NCI-H460 (cell line): ENCODE results near the gene CFAP99. TPM values are rescaled to one million over a fixed set of nuclear protein-coding genes. Genes with fewer than 3 reads are reported as not detected.
"Not testable (repeated sequence)": the region's sequence is repeated elsewhere in the genome, so short reads cannot be mapped to it uniquely, and the experiment has no call there.

Source experiments
- DNase-seq: peaks from one replicate; pipeline ENCODE4 v3.0.0-alpha.2; 2016; ENCODE audit warnings: low read depth; ENCODE audit errors: extremely low read depth
- total RNA-seq: library from RNA; depleted of rRNA; stranded (reverse); fragments of >200 nt; shearing (Covaris generic); gene quantifications from 2 replicates; pipeline ENCODE4 v1.2.3, GENCODE V29; 2014

The CFAP99 gene
- total RNA-seq, 1 experiment from 2014 or later, result not detected

DNA sequence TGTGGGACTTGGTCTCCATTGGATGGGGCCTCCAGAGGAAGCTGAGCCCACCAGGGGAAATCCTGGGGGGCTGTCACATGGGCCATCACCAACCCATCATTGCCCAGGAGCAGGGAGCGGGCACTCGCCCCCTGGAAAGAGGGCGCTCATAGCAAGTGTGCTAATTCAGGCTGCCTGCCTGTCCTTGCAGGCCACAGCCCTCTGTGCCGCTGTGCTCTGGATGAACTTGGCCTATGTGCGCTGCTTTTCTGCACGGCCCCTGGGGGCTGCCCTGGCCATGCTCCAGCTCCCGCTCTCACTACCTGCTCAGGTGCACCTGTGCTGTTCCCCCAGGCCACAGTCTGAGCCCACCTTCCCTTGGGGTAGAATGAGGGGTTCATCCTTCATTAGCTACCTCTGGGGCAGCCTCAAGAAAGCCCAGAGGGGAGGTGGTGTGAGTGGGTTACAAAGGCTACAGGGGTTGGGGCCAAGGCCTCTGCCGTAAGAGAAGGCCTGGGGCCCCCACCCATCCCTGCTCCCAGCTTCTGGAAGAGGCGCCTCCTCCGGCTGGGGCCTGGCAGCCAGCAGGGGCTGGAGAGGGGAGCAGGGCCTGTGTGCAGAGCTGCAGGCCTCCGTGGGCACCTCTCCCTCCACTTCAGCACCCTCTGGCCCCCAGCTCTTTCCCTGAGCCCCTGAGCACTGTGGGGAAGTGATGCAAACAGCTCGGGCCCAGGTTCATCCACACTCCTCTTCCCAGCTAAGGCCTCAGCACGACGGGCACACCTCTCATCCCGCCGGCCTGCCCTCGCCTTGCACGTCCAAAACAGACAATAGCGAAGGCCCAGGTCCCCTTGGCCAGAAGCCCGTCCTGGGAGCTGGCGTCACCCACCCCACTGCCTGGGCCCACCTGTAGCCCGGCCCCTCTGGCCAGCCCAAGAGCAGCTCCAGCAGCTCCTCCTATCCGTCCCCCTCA, 8.9 kb downstream of the CFAP99 start:
- no peak for DNase-seq

DNA sequence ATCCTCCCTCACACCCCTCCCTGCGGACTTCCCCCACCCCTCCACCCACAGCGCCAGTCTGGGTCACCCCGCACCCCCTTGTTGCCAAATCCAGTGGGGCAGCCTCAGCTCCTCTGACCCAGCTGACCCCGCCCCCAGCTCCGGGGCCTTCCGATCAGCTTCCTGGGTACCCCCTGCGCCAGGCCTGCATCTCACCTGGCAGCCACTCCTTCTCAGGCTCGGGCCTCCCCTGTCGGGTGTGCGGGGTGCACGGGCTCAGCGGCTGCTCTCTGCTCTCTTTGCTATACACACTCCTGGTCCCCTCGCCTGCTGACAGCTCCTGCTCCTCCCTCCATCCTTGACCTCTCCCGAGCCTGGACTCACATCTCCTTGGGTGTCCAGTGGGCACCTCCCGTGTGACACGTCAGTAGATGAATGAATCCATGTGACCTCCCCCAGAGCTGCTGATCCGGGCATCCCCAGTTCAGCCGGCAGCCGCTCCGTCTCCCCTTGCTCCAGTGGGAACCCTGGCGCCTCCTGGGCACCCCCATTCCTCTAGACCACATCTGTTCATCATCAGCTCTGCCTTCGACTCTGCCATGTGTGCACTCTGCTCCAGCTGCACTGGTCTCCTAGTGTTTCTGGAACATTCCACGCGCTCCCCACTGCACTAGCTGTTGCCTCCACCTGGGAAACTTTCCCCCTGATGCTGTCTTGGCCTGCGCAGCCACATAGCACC, 9.9 kb downstream of the CFAP99 start:
- DNase-seq, result no peak

GRCh38 chr4:2429945-2430757, 11.4 kb downstream of the CFAP99 start:
- DNase-seq, result not testable (repeated sequence)

DNA sequence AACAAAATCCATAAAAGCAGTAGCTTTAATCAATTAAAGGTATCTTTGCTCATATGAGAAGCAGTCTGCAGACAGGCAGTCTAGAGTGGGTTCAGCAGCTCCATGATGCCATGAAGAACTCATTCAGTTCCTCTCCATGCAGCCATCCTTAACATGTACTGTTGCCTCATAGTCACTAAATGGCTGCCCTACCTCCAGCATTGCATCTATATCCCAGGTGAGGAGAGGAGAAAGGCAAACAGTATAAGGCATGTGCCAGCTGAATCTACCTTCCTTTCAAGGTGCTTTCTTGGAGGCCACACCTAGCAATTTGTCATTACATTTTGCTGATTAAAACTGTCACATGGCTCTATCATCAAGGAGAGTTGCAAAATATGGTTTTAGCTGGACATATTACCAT, 13.2 kb downstream of the CFAP99 start:
- DNase-seq, result no peak

GRCh38 chr4:2432991-2433530, 14.3 kb downstream of the CFAP99 start:
- DNase-seq, result peak; percentile 67

DNA sequence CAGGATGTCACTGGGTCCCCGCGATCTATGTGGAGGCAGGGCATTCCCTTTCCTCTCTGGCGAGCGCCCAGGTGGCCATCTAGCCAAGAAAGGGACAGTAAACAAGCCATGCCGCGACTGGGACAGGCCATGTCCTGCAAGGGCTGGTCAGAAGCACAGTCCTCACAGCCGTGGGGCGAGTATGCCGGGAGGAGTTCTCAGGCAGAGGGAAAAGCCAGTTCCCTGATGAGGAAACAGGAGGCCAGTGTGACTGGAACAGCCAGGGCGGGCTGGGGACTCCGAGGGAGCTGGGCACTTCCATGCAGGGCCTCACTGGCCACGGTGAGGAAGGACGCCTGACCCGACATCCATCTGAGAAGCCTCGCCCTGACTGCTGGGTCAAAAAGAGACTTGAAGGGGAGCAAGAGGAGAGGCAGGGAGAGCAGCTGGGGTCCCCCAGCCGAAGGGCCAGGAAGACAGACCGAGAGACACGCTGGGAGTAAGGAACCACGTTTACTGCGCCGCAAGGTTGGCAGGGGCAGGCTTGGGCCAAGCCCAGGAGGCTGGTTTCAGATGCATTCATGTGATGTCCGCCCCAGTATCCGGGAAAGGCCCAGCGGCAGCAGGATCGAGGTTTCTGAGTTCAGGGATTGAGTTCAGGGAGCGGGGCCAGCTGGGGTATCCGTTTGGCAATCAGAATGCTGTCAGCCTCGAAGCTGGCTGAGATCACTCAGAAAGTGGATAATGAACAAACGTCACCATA, 15.0 kb downstream of the CFAP99 start:
- DNase-seq, result no peak

- no peak for DNase-seq
Measured at GRCh38 chr4:2434420-2434819, 15.7 kb downstream of the CFAP99 start.

DNA sequence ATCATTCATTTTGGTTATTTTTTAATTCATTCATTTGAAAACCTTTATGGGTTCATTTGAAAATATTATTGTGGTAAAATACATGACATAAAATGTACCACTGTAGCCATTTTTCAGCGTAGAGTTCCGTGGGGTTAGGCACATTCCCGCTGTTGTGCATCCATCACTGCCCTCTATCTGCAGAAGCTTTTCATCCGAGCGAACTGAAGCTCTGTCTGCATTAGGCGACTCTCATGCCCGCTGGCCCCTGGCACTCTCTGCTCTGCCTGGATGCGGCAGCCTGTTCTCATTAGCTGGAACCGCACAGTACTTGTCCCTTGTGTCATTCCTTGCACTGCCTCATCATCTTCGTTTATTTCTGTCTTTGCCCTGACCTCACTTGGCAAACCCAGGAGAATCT, 17.5 kb downstream of the CFAP99 start:
- DNase-seq, result peak; percentile 39

GRCh38 chr4:2436761-2437474, 18.2 kb downstream of the CFAP99 start:
- DNase-seq, result no peak

- DNase-seq, result no peak
Measured at GRCh38 chr4:2437475-2438215, 18.9 kb downstream of the CFAP99 start.

DNA sequence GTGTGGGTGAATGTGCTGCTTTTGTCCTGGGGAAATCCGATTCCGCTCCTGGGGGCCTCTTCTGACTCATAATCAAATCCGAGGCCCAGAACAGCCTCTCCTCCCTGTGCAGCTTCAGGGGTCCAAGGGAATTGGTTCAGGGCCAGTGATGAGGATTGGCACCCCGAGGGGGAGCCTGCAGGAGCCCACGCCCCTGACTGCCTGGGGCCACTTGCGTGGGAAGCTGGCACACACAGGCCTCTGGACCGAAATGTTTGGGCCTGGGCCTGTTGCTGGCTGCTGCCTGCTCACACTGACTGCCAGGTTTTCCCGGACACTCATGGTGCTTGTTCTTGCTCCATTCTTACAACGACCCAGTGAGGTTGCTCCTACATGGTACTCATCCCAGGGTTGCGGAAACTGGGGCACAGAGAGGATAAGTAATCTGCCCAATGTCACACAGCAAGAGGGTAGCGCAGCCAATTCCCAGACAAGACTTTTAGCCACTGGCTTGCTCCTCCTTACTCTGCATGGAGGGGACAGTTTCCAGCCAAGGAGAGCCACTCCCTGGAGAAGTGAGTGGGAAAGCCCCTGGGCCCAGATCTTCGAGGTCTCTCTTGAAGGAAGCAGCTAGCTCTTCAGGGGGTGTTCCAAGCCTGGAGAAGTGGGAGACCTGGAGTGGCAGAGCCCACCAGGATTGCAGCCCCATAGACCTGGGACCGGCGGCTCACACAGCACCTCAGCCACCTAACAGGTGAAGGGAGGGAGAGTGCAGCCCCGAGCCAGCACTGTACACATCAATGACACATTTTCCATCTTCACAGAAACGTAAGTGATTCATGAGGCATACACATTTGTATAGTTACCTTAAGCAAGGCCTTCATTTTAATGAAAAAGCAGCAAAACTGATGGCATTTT, 20.3 kb downstream of the CFAP99 start:
- no peak for DNase-seq

DNA sequence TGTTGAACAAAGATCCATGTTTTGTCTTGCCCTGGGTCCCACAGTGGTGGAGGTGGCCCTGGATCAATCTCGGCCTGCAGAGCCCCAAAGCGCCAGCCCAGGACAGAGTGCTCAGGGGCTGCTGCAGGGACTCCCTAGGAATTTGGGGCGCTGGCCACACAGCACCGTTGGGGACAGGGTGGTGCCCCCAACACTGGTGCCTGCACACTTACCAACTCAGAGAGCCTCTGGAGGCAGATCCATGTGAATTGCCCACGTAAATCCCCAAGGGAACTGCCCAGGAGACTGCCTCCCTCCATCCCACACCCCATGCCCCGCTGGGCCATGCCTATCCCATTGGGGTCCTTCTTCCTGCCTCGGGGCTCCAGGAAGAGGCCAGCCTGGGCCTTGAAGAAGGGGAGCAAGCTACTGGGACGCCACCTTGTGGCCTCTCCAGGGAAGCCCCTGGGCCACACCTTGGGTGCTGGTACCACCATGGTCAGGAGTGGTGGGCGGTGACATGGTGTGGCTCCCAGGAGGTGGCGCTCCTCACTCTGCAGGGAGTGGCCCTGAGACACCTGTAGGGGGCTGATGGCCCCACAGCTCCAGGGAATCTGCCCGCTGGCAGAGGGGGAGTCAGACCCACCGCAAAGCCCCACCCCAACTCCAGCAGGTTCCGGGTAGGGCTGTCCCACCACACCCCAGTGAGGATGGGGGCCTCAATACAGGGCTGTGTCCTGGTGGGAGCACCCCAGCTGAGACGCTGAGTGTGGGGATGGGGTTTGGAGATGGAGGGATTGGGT, 22.8 kb downstream of the CFAP99 start:
- peak; percentile 56 for DNase-seq

DNA sequence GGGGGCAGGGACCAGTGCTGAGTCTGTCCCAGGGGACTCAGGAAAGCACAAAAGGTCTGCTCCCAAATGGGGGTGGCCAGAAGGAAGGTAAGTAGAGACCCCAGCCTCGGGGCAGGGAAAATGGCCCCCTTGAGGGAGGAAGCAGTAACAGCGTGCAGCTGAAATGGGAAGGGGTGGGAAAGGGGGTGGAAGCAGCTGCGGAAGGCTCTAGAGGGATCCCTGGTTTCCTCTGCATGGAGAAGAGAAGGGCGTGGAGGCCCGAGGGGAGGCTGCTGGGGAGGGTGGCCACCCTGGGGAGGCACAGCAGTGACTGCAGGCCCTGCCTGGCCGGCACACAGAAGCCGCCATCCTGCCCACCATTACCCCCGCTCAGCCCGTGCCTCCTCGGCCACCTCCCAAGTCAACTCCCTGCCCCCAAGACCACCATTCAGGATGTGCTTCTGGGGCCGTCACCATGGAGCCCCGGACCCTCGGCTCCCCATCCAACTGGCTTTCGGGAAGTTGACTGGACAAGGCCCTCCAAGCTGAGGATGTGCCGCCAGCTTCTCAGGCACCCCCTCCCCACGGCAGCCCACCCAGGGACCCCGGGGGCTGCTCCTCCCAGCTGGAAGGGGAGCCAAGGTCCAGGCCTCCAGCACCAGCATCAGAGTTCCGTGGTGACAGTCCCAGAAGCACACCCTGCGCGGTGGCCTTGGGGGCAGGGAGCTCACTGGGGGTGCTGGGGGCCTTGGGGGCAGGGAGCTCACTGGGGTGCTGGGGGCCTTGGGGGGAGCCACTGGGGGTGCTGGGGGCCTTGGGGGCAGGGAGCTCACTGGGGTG, 23.6 kb downstream of the CFAP99 start:
- DNase-seq, result no peak

- DNase-seq, result no peak
Measured at GRCh38 chr4:2443061-2443730, 24.4 kb downstream of the CFAP99 start.

DNA sequence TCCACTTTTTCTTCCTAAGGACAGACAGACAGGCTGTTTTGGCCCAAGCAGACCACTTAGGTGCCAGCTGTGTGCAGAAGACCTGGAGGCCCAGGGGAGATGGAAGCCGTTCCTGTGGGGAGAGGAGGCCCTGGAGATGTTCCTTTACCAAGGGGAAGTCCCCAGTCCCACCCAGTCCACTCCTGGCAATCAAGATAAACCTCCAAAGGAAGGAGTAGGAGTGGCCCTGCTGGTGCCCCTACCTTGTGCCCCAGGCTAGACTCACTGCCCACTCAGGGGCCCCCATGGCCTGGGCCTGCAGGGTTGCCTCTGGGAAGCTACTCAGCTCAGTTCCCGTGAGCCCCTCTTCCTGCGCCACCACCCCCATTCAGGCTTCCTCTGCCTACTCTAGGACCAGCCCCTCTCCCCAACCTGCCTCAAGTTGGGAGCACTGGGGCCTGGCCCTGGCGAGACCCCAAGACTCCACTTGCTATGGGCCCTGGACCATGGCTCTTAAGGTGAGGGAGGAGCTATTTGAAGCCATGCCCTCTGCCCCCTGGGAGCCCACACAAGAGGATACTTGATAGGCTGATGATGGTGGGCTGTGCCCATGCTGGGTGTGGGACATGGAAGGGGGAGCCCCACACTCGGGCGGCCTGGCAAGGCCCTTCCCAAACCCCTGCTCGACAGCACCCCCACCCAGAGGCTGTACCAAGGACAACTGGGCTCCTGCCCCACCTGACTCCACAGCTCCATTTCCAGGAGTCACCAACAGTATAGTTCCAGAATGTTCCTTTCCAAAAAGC, 25.4 kb downstream of the CFAP99 start:
- no peak for DNase-seq
